ENCODE data around the gene CDKL2. TPM values are rescaled to one million over a fixed set of nuclear protein-coding genes. Genes with fewer than 3 reads are reported as not detected.
A peak's percentile ranks its signal among the peaks of the same experiment; 100 is the strongest.
"Not testable (repeated sequence)": the region's sequence is repeated elsewhere in the genome, so short reads cannot be mapped to it uniquely, and the experiment has no call there.

The CDKL2 gene
- total RNA-seq, 1 experiment from 2014 or later: 0.02 TPM

DNA sequence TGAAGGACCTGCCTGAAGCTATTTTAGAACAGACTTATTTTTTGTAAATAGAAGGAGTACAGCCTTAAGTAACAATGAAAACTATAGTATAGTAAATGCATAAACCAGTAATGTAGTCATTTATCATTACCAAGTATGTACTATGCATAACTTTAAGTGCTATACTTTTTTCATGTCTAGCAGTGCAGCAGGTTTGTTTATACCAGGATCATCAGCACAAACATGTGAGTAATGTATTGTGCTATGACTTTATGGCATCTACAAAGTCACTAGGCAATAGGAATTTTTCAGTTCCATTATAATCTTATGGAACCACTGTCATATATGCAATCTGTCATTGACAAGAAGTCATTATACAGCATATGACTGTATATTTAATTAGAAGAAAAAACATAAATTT lies 77.9 kb downstream of the CDKL2 start:
- no peak for DNase-seq (ENCODE audit: low spot score)

DNA sequence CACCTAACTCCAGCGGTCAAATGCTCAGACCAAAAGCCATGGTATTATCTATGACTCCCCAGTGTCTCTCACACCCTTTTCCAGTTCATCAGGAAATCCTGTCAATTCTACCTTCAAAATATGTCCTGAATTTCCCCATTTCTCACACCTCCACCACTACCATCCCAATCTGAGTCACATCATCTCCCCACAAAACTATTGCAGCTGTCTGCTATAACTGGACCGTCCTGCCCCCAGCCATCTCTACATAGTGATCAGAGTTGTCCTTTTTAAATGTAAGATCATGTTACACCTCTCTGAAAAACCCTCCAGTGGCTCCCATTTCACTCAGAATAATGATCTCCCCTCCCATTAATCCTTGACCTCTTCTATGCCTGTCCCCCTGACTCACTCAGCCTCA lies 81.3 kb downstream of the CDKL2 start:
- DNase-seq (ENCODE audit: low spot score): no peak

DNA sequence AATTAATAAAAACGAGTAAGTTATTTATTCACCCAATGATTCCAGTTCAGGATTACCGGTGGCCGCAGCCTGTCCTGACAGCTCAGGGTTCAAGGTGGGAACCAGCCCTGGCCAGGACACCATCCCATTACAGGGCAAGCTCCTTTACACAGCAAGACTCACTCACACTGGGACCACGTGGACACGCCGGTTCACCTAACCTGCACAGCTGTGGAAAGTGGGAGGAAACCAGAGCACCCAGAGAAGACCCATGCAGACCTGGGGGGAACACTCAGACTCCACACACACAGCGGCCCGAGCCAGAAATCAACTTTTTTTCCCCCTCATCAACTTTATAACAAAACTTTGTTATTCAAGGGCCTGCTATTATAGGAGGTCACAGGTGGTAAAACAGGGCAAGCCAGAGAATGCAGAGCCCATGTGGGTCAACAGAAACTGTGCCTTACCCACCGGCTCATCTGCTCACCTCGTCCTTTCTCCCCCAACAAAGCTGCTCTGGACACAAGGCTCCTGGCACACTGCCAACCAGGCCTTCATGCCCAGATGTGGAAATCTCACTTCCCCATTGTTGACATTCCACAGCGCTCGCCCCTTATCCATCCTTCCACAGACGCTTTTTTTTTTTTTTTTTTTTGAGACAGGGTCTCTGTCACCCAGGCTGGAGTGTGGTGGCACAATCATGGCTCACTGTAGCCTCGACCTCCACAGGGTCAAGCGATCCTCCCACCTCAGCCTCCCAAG lies 82.5 kb downstream of the CDKL2 start:
- peak; percentile 17 for DNase-seq (ENCODE audit: low spot score)

DNA sequence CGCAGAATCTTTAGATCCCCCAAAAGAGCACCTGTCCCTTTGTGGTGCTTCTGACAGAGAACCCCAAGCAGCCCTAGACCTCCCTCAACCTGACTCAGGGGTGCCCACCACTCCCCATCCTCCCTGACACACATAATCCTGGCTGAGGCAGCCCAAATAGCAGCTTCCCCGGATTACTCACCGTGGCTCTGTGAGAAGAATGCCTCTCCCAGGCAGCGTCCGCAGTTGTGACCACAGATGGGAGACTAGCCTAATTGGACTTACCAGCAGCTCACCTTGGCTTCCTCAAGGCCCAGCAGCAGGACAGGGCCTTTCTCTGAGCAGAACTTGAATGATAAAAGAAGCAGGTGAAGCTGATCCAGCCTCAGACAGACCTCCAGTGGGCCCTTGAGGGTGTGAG lies 84.8 kb downstream of the CDKL2 start:
- peak; percentile 15 for DNase-seq (ENCODE audit: low spot score)

DNA sequence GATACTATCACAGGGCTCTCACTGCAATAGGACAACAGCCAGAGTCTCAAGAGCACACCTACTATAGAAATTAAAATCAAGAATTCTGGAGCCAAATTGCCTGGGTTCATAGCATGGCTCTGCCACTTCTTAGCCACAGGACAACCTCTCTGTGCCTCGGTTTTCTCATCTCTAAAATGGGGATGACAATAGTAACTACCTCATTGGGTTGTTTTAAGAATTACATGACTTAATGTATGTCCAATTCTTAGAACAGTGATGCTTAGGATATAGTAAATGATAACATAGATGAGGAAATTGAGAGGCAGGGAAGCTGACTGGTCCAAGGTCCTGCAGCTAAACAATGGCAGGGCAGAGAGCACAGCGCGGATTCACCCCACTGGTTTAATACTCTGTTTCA lies 85.5 kb downstream of the CDKL2 start:
- DNase-seq (ENCODE audit: low spot score): no peak

DNA sequence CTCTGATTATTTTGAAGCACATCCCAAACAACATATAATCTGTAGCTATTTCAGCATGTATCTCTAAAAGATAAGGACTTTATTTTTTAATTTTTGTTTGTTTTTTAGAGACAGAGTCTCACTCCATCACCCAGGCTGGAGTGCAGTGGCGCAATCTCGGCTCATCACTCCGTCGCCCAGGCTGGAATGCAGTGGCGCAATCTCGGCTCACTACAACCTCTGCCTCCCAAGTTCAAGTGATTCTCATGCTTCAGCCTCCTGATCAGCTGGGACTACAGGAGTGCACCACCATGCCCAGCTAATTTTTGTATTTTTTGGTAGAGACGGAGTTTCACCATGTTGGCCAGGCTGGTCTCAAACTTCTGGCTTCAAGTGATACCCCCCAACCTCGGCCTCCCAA lies 86.1 kb downstream of the CDKL2 start:
- DNase-seq (ENCODE audit: low spot score): not testable (repeated sequence)

DNA sequence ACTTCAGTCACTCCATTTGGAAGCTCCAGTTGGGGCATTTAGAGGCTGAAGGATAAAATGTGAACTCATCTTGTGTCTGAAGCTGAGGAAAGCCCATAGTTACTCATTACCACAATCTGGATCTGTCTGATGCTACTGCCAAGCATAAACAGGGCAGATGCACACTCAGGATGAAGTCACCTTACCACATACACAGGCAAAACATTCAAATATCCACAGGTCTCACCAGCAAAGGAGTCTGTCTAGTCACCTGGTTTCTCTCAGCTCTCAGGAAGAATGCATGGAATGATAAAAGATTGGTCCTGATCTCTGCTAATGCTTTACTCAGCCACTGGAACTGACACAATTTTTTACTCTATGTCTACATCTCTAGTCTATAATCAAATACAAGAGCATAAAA lies 87.5 kb downstream of the CDKL2 start:
- DNase-seq (ENCODE audit: low spot score): peak; percentile 36

DNA sequence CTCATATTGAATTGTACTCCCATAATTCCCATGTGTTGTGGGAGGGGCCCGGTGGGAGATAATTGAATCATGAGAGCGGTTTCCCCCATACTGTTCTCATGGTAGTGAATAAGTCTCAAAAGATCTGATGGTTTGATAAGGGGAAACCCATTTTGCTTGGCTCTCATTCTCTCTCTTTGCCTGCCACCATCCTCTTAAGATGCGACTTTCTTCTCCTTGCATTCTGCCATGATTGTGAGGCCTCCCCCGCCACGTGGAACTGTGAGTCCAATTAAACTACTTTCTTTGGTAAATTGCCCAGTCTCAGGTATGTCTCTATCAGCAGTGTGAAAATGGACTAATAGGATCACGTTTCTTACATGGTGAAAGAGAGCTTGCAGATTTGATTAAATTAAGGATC lies 93.0 kb downstream of the CDKL2 start:
- not testable (repeated sequence) for DNase-seq (ENCODE audit: low spot score)

DNA sequence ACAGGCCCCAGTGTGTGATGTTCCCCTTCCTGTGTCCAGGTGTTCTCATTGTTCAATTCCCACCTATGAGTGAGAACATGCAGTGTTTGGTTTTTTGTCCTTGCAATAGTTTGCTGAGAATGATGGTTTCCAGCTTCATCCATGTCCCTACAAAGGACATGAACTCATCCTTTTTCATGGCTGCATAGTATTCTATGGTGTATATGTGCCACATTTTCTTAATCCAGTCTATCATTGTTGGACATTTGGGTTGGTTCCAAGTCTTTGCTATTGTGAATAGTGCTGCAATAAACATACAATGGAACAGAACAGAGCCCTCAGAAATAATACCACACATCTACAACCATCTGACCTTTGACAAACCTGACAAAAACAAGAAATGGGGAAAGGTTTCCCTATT lies 96.4 kb downstream of the CDKL2 start:
- DNase-seq (ENCODE audit: low spot score): not testable (repeated sequence)

DNA sequence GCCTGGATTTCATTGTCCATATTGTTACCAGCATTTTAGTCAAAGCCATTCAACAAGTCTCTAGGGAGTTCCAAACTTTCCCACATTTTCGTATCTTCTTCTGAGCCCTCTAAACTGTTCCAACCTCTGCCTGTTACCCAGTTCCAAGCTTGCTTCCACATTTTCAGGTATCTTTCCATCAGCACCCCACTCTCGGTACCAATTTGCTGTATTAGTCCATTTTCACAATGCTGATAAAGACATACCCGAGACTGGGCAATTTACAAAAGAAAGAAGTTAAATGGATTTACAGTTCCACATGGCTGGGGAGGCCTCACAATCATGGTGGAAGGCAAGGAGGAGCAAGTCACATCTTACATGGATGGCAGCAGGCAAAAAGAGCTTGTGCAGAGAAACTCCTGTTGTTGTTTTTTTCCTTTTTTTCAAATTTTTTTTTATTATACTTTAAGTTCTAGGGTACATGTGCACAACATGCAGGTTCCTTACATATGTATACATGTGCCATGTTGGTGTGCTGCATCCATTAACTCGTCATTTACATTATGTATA lies 96.9 kb downstream of the CDKL2 start:
- not testable (repeated sequence) for DNase-seq (ENCODE audit: low spot score)

DNA sequence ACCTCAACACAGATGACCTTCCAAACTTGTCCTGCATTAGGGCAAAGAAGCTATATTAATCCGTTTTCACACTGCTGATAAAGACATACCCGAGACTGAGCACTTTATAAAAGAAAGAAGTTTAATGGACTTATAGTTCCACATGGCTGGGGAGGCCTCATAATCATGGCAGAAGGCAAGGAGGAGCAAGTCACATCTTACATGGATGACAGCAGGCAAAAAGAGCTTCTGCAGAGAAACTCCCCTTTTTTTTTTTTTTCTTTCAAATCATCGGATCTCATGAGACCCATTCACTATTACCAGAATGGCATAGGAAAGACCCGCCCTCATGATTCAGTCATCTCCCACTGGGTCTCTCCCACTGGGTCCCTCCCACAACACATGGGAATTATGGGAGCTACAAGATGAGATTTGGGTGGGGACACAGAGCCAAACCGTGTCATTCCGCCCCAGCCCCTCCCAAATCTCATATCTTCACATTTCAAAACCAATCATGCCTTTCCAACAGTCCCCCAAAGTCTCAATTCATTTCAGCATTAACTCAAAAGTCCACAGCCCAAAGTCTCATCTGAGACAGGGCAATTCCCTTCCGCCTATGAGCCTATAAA lies 98.7 kb downstream of the CDKL2 start:
- not testable (repeated sequence) for DNase-seq (ENCODE audit: low spot score)

DNA sequence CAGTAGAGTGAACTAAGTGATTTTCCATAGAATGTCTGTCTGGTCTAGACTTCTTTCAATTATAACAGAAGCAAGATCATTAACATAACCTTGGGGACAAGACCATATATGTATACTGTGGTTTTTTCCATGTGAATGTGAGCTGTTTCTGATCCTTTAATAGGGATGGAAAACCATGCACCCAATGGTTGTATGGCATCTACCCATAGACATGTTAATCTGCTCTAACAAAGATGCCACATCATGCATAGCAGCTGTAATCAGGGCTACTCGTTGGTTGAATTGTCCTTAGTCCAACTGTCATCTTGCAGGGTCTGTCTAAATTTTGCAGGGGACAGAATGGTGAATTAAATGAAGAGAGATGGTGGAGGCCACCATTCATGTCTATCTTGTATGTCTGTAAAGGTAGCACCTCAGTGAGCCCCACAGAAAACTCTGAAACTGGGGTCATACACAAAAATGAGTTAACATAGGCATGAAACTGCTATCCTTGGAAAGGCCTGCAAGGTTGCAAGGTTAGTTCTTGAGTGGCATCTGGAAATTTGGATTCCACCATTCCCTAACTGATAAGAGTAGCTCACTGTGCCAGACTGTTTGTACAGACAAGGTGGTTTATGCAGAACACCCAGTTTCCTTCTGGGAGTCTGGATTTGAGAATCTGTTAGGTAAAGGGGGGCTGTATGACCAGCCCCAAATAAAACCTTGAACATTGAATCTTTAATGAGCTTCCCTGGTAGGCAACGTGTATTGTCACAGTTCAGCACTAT lies 99.6 kb downstream of the CDKL2 start:
- no peak for DNase-seq (ENCODE audit: low spot score)

Other genes starting within 250 kb of the CDKL2 start
- 23.4 and 34.3 TPM in 2 replicates for gene RCHY1, start 116.1 kb downstream of the CDKL2 start, total RNA-seq (2014; rRNA removed; shearing (Covaris generic))
- 8.1 and 11.7 TPM in 2 replicates for gene THAP6, start 116.1 kb downstream of the CDKL2 start, total RNA-seq (2014; rRNA removed; shearing (Covaris generic))
- gene ODAPH, start 74.5 kb downstream of the CDKL2 start, total RNA-seq (2014; rRNA removed; shearing (Covaris generic)): 0.12 and 0.19 TPM in 2 replicates
- gene G3BP2, start 42.9 kb upstream of the CDKL2 start, total RNA-seq (2014; rRNA removed; shearing (Covaris generic)): 104 and 131 TPM in 2 replicates
- gene USO1, start 94.0 kb upstream of the CDKL2 start, total RNA-seq (2014; rRNA removed; shearing (Covaris generic)): 63.4 and 70.9 TPM in 2 replicates

Measured in H4 (cell line).